ENCODE data around the gene PRSS36.

Gene PRSS36

DNA sequence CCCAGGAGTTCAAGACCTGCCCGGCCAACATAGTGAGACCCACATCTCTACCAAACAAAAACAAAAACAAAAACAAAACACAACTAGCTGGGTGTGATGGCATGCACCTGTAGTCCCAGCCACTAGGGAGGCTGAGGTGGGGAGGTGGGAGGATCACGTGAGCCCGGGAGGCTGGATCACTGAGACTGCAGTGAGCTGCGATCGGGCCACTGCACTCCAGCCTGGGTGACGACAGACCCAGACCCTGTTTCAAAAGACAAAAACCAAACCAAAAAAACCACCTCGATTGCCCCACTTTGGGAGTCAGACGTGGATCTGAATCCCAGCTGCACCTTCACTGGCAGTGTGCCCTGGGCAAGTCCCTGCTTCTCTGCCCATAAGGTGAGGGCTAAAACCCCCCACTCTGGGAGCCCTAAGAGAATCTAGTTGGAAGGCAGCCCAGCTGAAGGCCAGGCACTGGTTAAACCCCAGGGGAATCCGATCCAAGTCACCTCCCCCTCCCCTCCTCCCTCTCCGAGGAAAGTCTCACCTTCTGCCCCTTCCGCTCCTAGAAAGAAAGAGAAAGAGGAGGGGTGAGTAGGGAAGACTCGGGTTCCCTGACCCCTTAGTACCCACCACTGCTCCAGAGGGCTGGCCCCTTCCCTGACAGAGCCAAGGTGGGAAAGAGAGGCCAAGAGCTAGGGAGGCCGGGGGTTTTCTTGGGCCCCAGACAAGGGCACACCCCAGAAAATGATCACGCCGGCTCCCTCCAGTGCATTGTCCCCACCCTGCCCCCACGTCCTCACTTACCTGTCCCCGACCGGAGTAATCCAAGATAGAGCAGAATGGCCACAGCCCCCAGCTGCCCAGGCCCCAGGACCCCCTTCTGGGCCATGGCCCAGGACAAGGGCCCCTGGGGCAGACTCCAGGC, 15.0 kb downstream of the PRSS36 start:
- Histone ChIP-seq H3K27me3 (replicated peaks; ENCODE audit: control insufficient read depth, insufficient read depth, low read length) (no peaks in the 10 kb centered on the region), H3K4me3 (replicated peaks; ENCODE audit: low read depth, low read length) (no peak overlapping the region), H3K36me3 (ENCODE audit: control insufficient read depth, insufficient read depth, low read length) (peaks cover 4% of the 10 kb centered on the region)
- no peak for DNase-seq (ENCODE audit: extremely low read depth, insufficient read length)
- no peak for TF ChIP-seq CTCF (IDR thresholded peaks at IDR 0.05; ENCODE audit: insufficient read depth, low read length, poor library complexity, severe bottlenecking)

- no peak for DNase-seq (ENCODE audit: extremely low read depth, insufficient read length)
Observed at GRCh38 chr16:31134091-31134571, 15.7 kb downstream of the PRSS36 start.

GRCh38 chr16:31133046-31133501, 16.8 kb downstream of the PRSS36 start:
- TF ChIP-seq CTCF (IDR thresholded peaks at IDR 0.05; ENCODE audit: insufficient read depth, low read length, poor library complexity, severe bottlenecking): no peak
- peaks cover 9% of the 10 kb centered on the region for H3K36me3 ChIP-seq (ENCODE audit: control insufficient read depth, insufficient read depth, low read length)
- no peaks in the 10 kb centered on the region for H3K27me3 ChIP-seq (replicated peaks; ENCODE audit: control insufficient read depth, insufficient read depth, low read length)
- DNase-seq (ENCODE audit: extremely low read depth, insufficient read length): no peak
- no peak overlapping the region for H3K4me3 ChIP-seq (replicated peaks; ENCODE audit: low read depth, low read length)

More at GRCh38 chr16:31134091-31134571, 15.7 kb downstream of the PRSS36 start:
- TF ChIP-seq CTCF (IDR thresholded peaks at IDR 0.05; ENCODE audit: insufficient read depth, low read length, poor library complexity, severe bottlenecking): no peak
- Histone ChIP-seq H3K4me3 (replicated peaks; ENCODE audit: low read depth, low read length) (no peak overlapping the region), H3K36me3 (ENCODE audit: control insufficient read depth, insufficient read depth, low read length) (peaks cover 9% of the 10 kb centered on the region), H3K27me3 (replicated peaks; ENCODE audit: control insufficient read depth, insufficient read depth, low read length) (no peaks in the 10 kb centered on the region)

GRCh38 chr16:31132303-31132979, 17.4 kb downstream of the PRSS36 start:
- Histone ChIP-seq H3K27me3 (replicated peaks; ENCODE audit: control insufficient read depth, insufficient read depth, low read length) (no peaks in the 10 kb centered on the region), H3K36me3 (ENCODE audit: control insufficient read depth, insufficient read depth, low read length) (peaks cover 9% of the 10 kb centered on the region), H3K4me3 (replicated peaks; ENCODE audit: low read depth, low read length) (no peak overlapping the region)
- DNase-seq (ENCODE audit: extremely low read depth, insufficient read length): no peak
- TF ChIP-seq CTCF (IDR thresholded peaks at IDR 0.05; ENCODE audit: insufficient read depth, low read length, poor library complexity, severe bottlenecking): no peak

- Histone ChIP-seq H3K36me3 (ENCODE audit: control insufficient read depth, insufficient read depth, low read length) (peaks cover 10% of the 10 kb centered on the region), H3K4me3 (replicated peaks; ENCODE audit: low read depth, low read length) (no peak overlapping the region), H3K27me3 (replicated peaks; ENCODE audit: control insufficient read depth, insufficient read depth, low read length) (no peaks in the 10 kb centered on the region)
- no peak for DNase-seq (ENCODE audit: extremely low read depth, insufficient read length)
- TF ChIP-seq CTCF (IDR thresholded peaks at IDR 0.05; ENCODE audit: insufficient read depth, low read length, poor library complexity, severe bottlenecking): no peak
Observed at GRCh38 chr16:31131841-31132271, 18.0 kb downstream of the PRSS36 start.

Data from GM06990 (cell line).